GM19397 (cell line): ENCODE results near the gene B3GLCT.
A peak's percentile ranks its signal among the peaks of the same experiment; 100 is the strongest.
"Not testable (repeated sequence)": the region's sequence is repeated elsewhere in the genome, so short reads cannot be mapped to it uniquely, and the experiment has no call there.

ENCODE experiments used
- ATAC-seq: cut with Tn5 transposase; IDR thresholded peaks from one replicate; pipeline ENCODE4 v1.9.1; 2021; ENCODE audit warnings: mild to moderate bottlenecking, moderate library complexity; ENCODE audit not compliant: unreplicated experiment

Gene B3GLCT

GRCh38 chr13:31182987-31183386, 16.8 kb upstream of the B3GLCT start:
- no peak for ATAC-seq

- no peak for ATAC-seq
Measured at GRCh38 chr13:31184451-31184850, 15.3 kb upstream of the B3GLCT start.

GRCh38 chr13:31184981-31185645, 14.7 kb upstream of the B3GLCT start:
- no peak for ATAC-seq

GRCh38 chr13:31191748-31192147, 8.0 kb upstream of the B3GLCT start:
- no peak for ATAC-seq

- ATAC-seq: no peak
Measured at GRCh38 chr13:31192306-31192705, 7.5 kb upstream of the B3GLCT start.

GRCh38 chr13:31195616-31196015, 4.2 kb upstream of the B3GLCT start:
- ATAC-seq: no peak

- ATAC-seq: no peak
Measured at GRCh38 chr13:31196992-31197391, 2.8 kb upstream of the B3GLCT start.

GRCh38 chr13:31198519-31198918, 1.3 kb upstream of the B3GLCT start:
- no peak for ATAC-seq

GRCh38 chr13:31199527-31199848, 287 bp upstream of the B3GLCT start:
- ATAC-seq: no peak

- ATAC-seq: peak; percentile 18
Measured at GRCh38 chr13:31200637-31200971, 829 bp downstream of the B3GLCT start.

- no peak for ATAC-seq
Measured at GRCh38 chr13:31201341-31202031, 1.7 kb downstream of the B3GLCT start.

- ATAC-seq: no peak
Measured at GRCh38 chr13:31204592-31204991, 4.8 kb downstream of the B3GLCT start.

GRCh38 chr13:31207661-31208552, 8.1 kb downstream of the B3GLCT start:
- ATAC-seq: no peak

GRCh38 chr13:31208559-31209122, 8.9 kb downstream of the B3GLCT start:
- no peak for ATAC-seq

- ATAC-seq: no peak
Measured at GRCh38 chr13:31209172-31209840, 9.5 kb downstream of the B3GLCT start.

- no peak for ATAC-seq
Measured at GRCh38 chr13:31209841-31210210, 10.1 kb downstream of the B3GLCT start.

GRCh38 chr13:31213651-31214289, 14.0 kb downstream of the B3GLCT start:
- ATAC-seq: no peak

- no peak for ATAC-seq
Measured at GRCh38 chr13:31214435-31214834, 14.7 kb downstream of the B3GLCT start.

- not testable (repeated sequence) for ATAC-seq
Measured at GRCh38 chr13:31216916-31217315, 17.1 kb downstream of the B3GLCT start.

GRCh38 chr13:31219909-31220598, 20.3 kb downstream of the B3GLCT start:
- ATAC-seq: no peak
